Mesothelial cell of epicardium (in vitro differentiated cells): ENCODE data around the gene SAMD7. TPM values are rescaled to one million over a fixed set of nuclear protein-coding genes. Genes with fewer than 3 reads are reported as not detected.

Experiments
- DNase-seq, 2 experiments: peaks; one replicate each; pipeline ENCODE4 v3.0.0; 2021; ENCODE audit warnings: low spot score in 2 of 2; ENCODE audit not compliant: unreplicated experiment in 2 of 2
- H3K27ac Mint-ChIP-seq: 2 replicates; pipeline ENCODE4 v1.8.0; 2021; ENCODE audit warnings: mixed read lengths
- H3K27me3 Mint-ChIP-seq: 2 replicates; pipeline ENCODE4 v1.8.0; 2021; ENCODE audit warnings: low read depth, mixed read lengths
- H3K36me3 Mint-ChIP-seq: 2 replicates; pipeline ENCODE4 v1.8.0; 2021; ENCODE audit warnings: mixed read lengths
- H3K4me1 Mint-ChIP-seq: 2 replicates; pipeline ENCODE4 v1.8.0; 2021; ENCODE audit warnings: mixed read lengths
- H3K4me3 Mint-ChIP-seq: 2 replicates; pipeline ENCODE4 v1.8.0; 2021; ENCODE audit warnings: mild to moderate bottlenecking, moderate library complexity, mixed read lengths
- H3K9me3 Mint-ChIP-seq: 2 replicates; pipeline ENCODE4 v1.8.0; 2021; ENCODE audit warnings: mixed read lengths
- CTCF ChIP-seq: fragments of 200-600 bp; sonication (generic); IDR thresholded peaks from one replicate; pipeline ENCODE4 v1.5.0; 2021; ENCODE audit warnings: antibody characterized with exemption; ENCODE audit not compliant: unreplicated experiment
- total RNA-seq: library from RNA; stranded (reverse); gene quantifications from 3 replicates; pipeline ENCODE4 v1.2.1, GENCODE V29; 2021

Gene SAMD7
- total RNA-seq, 1 donor from 2014 or later = not detected

GRCh38 chr3:169867584-169868210 is 43.7 kb upstream of the SAMD7 start:
- Mint-ChIP-seq H3K4me3 (no peak overlapping the region), H3K36me3 (no peaks in the 10 kb centered on the region), H3K27me3 (no peaks in the 10 kb centered on the region), H3K9me3 (no peaks in the 10 kb centered on the region), H3K27ac (no peak overlapping the region), H3K4me1 (no peaks in the 10 kb centered on the region)
- no peak for TF ChIP-seq CTCF
- no peak for DNase-seq

- Mint-ChIP-seq H3K27ac (no peak overlapping the region), H3K27me3 (no peaks in the 10 kb centered on the region), H3K4me3 (no peak overlapping the region), H3K4me1 (no peaks in the 10 kb centered on the region), H3K9me3 (no peaks in the 10 kb centered on the region), H3K36me3 (no peaks in the 10 kb centered on the region)
- TF ChIP-seq CTCF = no peak
- no peak for DNase-seq
These were observed 43.0 kb upstream of the SAMD7 start for GRCh38 chr3:169868369-169868768.

GRCh38 chr3:169869484-169870220 is 41.7 kb upstream of the SAMD7 start, which contains the start of gene LRRC31:
LRRC31 (minus strand) TSS chr3:169869935; CDS start chr3:169869807, 128 bp downstream.
- Mint-ChIP-seq H3K9me3 (peaks cover 2% of the 10 kb centered on the region), H3K27ac (no peak within 1 kb of the TSS)

GRCh38 chr3:169871129-169871886 is 40.1 kb upstream of the SAMD7 start:
- Mint-ChIP-seq H3K36me3 (no peaks in the 10 kb centered on the region), H3K4me1 (no peaks in the 10 kb centered on the region)

More at GRCh38 chr3:169869484-169870220, 41.7 kb upstream of the SAMD7 start, which contains the start of gene LRRC31:
- H3K27me3 Mint-ChIP-seq = no peaks in the 10 kb centered on the region
- H3K4me1 Mint-ChIP-seq = no peaks in the 10 kb centered on the region
- H3K4me3 Mint-ChIP-seq = no peak within 1 kb of the TSS
- no peak for DNase-seq
- no peak for TF ChIP-seq CTCF
- H3K36me3 Mint-ChIP-seq = no peaks in the 10 kb centered on the region

More at GRCh38 chr3:169871129-169871886, 40.1 kb upstream of the SAMD7 start:
- DNase-seq = no peak
- TF ChIP-seq CTCF = no peak
- Mint-ChIP-seq H3K9me3 (peaks cover 8% of the 10 kb centered on the region), H3K4me3 (no peak overlapping the region), H3K27ac (no peak overlapping the region), H3K27me3 (no peaks in the 10 kb centered on the region)
